Mucosa of stomach (tissue), 1 donor: ENCODE results near the gene MYL6B.

Experiments
- H3K27me3 ChIP-seq: one replicate; pipeline ENCODE4 v1.7.0; 2013; ENCODE audit warnings: mild to moderate bottlenecking, low read length; ENCODE audit not compliant: control insufficient read depth, insufficient read depth
- H3K36me3 ChIP-seq: one replicate; pipeline ENCODE4 v1.7.0; 2013; ENCODE audit warnings: low read length; ENCODE audit not compliant: control insufficient read depth, insufficient read depth
- H3K4me1 ChIP-seq: one replicate; pipeline ENCODE4 v1.7.0; 2013; ENCODE audit warnings: mild to moderate bottlenecking, low read length; ENCODE audit not compliant: control insufficient read depth, insufficient read depth
- H3K4me3 ChIP-seq: one replicate; pipeline ENCODE4 v1.7.0; 2013; ENCODE audit warnings: low read length
- H3K9ac ChIP-seq: one replicate; pipeline ENCODE4 v1.7.0; 2013; ENCODE audit warnings: mild to moderate bottlenecking, low read length, moderate library complexity
- H3K9me3 ChIP-seq: one replicate; pipeline ENCODE4 v1.7.0; 2013; ENCODE audit warnings: mild to moderate bottlenecking, low read length, moderate library complexity; ENCODE audit not compliant: control insufficient read depth
- donor health status: Pancreatic carcinoma.

MYL6B gene

DNA sequence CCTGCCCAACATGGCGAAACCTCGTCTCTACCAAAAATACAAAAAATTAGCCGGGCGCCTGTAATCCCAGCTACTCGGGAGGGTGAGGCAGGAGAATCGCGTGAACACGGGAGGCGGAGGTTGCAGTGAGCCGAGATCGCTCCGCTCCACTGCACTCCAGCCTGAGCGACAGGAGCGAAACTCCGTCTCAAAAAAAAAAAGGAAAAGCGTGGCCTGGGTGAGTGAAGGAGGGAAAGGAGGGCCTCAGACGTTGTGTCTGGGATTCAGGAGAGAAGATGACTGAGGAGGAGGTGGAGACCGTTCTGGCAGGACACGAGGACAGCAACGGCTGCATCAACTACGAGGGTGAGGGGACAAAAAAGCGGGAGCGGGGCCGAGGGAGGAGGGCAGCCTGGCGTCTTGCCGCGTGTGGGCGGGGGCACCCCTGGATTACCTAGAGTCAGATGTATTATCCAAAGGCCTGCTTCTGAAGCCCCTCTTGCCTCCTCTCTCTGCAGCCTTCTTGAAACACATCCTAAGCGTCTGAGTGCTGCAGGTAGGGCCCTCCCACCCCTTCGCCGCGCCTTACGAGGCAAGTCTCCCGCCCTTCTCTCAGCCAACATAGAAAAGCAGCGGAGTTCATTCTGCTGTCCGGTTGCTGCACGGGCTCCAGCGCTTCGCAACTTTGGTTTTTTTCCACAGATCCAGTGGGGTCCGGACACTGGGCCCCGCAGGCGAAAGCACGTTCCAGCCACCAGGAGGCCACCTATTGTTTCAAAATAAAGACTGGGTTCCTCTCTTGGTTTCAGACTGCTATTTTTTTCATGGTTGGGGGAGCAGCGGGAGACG lies 5.0 kb downstream of the MYL6B start:
- H3K9me3 ChIP-seq: no peaks in the 10 kb centered on the region
- H3K4me3 ChIP-seq: peak overlapping the region; percentile 49
- H3K36me3 ChIP-seq: peaks cover 29% of the 10 kb centered on the region
- H3K27me3 ChIP-seq: no peaks in the 10 kb centered on the region
- H3K4me1 ChIP-seq: peaks cover 33% of the 10 kb centered on the region
- peak overlapping the region; percentile 78 for H3K9ac ChIP-seq

DNA sequence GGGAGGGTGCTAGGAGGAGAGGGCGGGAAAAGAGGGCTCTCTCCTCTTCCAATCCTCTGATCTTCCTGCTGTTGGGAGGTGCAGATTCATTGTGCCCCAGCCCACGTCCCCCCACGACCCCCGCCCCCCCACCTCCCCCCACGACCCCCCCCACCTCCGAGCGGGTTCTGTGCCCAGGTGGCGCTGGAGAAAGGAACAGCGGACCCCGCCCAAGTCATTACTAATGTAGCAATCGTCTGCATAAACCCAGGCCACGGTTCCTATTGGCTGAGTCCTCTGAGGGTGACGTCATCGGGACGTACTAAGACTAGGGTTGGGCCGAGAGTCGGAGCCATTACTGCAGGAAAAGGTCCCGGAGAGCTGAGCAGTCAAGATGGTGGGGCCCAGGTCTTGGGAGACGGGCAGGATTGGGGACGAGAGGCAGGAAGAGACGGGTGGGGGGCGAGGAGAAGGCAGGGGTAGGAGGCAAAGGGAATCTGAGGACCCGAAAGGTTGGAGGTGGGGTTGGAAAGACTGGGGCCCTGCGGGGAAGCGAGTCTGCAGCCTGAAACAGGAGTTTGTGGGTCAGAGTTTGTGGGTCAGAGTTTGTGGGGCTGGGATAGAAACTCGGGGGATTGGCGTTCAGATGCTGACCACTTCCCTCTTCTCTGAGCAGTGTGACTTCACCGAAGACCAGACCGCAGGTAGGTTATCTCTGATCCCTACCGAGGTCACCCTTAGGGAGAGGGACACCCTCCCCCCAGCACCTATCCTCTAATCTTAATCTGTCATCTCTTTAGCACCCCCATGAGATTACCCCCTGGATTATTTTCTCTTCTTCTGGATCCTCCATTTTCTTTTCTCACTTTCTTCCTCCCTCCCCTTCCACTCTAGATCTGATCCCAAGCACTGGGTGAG lies 5.9 kb downstream of the MYL6B start, which contains the start of gene MYL6:
MYL6 (plus strand) TSS at position 331 of the 897 bp plus-strand sequence; CDS start at position 374, 43 bp downstream.
- peaks cover 27% of the 10 kb centered on the region for H3K4me1 ChIP-seq
- peak within 1 kb of the TSS; percentile 95 for H3K4me3 ChIP-seq
- H3K36me3 ChIP-seq: peaks cover 29% of the 10 kb centered on the region

DNA sequence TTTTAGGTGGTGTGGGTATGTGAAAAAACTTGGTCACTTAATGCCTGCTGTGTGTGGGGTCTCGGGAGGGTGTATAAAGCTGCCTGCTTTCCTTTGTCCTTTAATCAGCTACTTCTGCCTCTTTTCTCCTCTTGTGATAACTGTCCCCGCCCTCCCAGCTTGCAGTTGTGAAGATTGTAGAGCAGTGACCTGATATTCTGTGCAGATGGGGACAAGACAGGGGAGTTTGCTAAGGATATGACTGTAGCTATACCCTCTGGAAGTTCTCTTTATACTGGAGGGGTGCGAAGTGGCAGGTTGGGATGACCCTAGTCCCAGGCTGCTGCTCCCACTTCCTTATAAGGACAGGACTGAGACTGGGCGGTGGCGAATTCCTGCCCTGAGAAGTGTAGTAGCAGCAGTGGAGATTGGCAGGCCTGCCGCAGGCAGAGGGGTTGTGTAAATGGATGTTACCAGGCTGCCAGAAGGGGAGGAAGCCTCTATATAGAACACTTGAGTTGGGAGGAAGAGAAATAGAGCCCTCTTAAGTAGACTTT lies 6.6 kb downstream of the MYL6B start:
- Histone ChIP-seq H3K9ac (peak overlapping the region; percentile 100), H3K4me3 (peak overlapping the region; percentile 95), H3K4me1 (peaks cover 27% of the 10 kb centered on the region), H3K27me3 (no peaks in the 10 kb centered on the region), H3K9me3 (no peaks in the 10 kb centered on the region), H3K36me3 (peaks cover 29% of the 10 kb centered on the region)

More for the DNA sequence above, 5.9 kb downstream of the MYL6B start, which contains the start of gene MYL6:
- Histone ChIP-seq H3K27me3 (no peaks in the 10 kb centered on the region), H3K9me3 (no peaks in the 10 kb centered on the region), H3K9ac (peak within 1 kb of the TSS; percentile 100)

DNA sequence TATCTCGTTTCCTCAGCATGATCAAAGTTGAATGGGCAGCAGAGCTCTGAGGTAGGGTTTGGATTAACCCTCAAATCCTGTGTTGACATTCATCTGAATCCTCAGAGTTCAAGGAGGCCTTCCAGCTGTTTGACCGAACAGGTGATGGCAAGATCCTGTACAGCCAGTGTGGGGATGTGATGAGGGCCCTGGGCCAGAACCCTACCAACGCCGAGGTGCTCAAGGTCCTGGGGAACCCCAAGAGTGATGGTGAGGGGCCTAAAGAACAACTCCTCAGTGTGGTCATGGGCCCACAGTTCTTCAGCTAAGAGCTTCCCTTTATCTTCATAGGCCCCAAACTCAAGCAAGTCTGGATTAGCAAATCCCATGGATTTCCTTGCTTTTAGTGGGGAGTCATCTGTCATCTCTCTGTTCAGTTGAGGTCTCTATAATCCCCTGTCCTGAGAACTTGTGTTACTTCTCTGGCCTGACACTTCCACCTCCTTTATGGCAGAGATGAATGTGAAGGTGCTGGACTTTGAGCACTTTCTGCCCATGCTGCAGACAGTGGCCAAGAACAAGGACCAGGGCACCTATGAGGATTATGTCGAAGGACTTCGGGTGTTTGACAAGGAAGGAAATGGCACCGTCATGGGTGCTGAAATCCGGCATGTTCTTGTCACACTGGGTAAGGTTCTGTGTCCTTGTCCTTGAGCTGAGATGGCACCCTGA lies 7.2 kb downstream of the MYL6B start:
- H3K36me3 ChIP-seq: peaks cover 29% of the 10 kb centered on the region
- H3K27me3 ChIP-seq: no peaks in the 10 kb centered on the region
- no peaks in the 10 kb centered on the region for H3K9me3 ChIP-seq
- H3K4me1 ChIP-seq: peaks cover 27% of the 10 kb centered on the region
- peak overlapping the region; percentile 100 for H3K9ac ChIP-seq
- H3K4me3 ChIP-seq: peak overlapping the region; percentile 95

DNA sequence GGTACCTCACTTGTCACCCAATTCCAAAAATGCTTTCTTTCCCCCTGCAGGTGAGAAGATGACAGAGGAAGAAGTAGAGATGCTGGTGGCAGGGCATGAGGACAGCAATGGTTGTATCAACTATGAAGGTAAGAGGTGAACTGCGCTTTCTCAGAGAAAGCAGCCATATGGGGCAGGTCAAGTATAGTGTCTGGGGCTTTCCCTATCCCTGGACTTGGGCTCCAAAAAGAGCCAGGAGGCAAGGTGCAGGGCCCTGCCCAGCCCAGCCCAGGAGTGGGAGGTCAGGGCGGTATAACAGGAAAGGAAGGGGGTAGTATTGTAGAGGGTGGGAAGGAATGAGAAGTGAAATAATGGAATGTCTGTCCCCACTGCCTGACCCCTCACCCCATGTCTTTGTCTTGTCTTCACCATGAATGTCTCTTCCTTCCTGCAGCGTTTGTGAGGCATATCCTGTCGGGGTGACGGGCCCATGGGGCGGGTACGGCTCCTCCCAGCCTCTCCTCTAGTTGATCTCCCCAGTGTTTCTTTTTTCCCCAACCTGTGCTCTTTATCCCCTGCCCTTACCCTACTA lies 7.9 kb downstream of the MYL6B start:
- Histone ChIP-seq H3K4me1 (peaks cover 27% of the 10 kb centered on the region), H3K36me3 (peaks cover 29% of the 10 kb centered on the region), H3K27me3 (no peaks in the 10 kb centered on the region), H3K4me3 (peak overlapping the region; percentile 95), H3K9me3 (no peaks in the 10 kb centered on the region), H3K9ac (peak overlapping the region; percentile 100)

DNA sequence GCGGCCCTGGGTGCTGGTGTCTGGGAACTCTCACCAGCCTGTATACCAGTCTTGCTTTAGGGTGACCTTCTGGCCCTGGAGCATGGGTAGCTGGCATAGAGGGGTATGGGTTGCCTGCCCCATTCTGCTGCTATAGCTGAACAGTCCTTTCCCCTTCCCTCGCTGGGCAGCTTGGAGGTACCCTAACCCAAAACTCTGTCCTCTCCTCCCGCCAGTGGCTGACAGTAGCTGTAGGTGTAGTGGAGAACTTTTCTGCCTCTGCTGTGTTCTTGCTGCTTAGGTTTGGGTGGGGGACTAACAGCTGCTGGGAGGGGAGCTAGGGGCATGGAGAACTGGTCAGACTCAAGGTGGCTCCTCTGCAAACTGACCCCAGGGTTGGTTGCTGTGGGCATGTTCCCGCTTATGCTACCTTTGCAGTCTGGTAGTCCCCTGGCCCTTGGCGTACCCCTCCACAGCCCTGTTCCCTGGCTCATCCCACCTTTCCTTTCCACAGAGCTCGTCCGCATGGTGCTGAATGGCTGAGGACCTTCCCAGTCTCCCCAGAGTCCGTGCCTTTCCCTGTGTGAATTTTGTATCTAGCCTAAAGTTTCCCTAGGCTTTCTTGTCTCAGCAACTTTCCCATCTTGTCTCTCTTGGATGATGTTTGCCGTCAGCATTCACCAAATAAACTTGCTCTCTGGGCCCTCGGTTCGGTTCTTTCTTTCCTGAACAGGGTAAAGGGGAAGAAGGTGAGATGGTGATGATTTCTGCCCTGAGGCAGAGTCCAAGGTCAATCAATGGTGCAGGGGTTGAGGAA lies 8.7 kb downstream of the MYL6B start:
- H3K4me1 ChIP-seq: peaks cover 27% of the 10 kb centered on the region
- H3K4me3 ChIP-seq: peak overlapping the region; percentile 95
- peaks cover 29% of the 10 kb centered on the region for H3K36me3 ChIP-seq
- H3K27me3 ChIP-seq: no peaks in the 10 kb centered on the region
- H3K9me3 ChIP-seq: no peaks in the 10 kb centered on the region
- H3K9ac ChIP-seq: peak overlapping the region; percentile 100

DNA sequence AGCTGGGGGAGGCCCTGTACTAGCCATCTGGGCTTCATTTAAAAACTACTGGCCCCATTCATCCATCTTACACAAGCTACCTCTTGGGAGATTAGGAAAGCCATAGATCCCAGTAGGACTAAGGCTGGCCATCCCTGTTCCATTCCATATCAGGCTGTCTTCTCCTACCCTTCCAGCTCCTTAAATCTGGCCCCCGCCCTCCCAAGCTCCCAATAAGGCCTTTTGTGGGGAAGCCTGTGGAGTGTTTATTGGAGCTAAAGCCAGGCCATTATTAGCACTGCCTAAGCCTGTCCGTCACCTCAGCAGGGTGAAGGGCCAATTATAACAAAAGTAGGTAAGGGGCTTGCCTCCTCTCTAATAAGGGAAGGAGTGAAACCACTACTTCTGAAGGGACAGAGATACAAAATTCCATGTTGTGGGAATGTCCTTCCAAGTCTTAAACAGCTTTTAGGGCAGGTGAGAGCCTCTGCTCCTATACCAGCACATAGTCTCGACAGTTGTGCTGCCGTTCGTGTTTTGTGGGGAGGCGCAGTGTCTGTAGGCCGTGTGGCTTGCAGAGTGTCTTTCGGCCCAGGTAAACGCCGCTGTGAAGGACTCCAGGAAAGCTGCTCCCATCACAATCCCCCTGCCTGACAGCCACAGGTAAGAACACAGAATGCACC lies 9.4 kb downstream of the MYL6B start:
- H3K36me3 ChIP-seq: peaks cover 29% of the 10 kb centered on the region
- H3K9ac ChIP-seq: peak overlapping the region; percentile 100
- H3K4me3 ChIP-seq: no peak overlapping the region
- H3K27me3 ChIP-seq: no peaks in the 10 kb centered on the region
- no peaks in the 10 kb centered on the region for H3K9me3 ChIP-seq
- H3K4me1 ChIP-seq: peaks cover 27% of the 10 kb centered on the region

DNA sequence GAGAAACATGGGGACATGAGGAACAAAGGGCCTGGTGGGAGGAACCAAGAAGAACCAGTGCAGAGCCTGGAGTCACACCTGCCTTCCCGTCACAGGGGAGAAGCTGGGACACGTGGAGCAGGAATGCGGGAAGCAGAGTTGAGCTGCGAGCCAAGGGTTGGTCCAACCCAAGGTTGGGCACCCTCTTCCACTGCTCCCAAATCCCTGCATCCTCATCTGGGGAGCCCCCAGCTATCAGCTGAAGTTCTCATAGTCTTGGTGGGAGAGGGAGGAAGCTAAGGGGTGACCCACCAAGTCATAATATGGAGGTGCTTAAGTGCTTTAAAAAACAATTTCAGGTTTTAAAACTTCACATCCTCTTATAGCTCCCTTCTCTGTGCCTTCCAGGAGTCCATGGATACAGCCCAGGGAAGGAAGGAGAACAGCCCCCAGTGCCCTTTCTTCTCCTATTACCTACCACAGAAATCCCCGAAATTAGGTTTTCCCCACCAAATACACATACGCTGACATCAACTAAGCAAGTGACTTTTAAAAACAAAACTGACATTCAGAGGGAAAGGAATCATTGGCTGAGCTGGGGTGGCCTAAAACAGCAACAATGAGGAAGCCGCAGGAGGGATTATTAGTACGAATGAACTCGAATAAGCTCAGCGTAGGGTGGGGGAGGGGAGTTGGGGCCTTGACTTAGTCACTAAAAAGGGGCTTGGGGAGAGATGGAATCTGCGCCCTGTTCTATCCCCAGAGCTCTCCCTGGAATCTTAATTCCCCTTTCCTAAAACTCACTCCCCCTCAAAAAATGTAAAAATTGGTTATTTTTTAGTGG lies 10.3 kb downstream of the MYL6B start:
- Histone ChIP-seq H3K27me3 (no peaks in the 10 kb centered on the region), H3K36me3 (peaks cover 29% of the 10 kb centered on the region), H3K4me1 (peaks cover 22% of the 10 kb centered on the region), H3K9me3 (no peaks in the 10 kb centered on the region), H3K9ac (no peak overlapping the region), H3K4me3 (no peak overlapping the region)

DNA sequence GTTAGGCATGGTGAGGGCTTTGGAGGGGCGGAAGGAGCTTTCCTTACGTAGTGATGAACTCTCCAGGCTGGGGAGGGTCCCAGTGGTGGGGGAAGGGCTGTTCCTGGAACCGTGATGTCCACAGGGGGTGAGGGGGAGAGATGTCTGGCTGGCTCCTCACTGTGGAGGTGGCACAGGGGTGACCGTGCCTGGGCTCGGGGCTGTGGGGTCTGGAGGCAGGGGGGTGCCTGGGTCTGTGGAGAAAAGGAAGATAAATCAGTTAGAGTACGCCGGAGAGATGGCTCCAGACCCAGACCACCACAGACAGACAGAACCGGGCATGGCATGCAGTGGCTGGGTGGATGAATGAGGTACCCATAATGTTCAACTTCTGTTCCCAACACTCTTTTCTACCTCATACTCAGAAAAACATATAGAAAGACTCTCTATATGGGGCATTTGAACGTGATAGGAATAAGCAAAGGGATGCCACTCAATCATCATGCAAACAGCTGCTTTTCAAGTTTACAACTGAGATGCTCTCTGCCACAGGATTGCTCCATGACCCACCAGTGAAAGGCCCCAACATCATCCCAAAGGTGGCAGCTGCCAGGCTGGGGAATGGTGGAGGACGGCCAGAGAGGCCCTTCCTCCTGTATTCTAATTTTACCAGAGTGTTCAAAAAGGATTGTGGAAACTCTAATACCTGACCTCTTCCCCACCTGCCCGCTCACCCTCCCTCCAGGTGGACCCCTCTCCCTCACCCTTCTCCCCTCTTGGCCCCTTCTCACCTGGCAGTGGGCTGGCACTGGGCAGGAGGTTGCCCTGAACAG lies 11.4 kb downstream of the MYL6B start:
- Histone ChIP-seq H3K36me3 (peaks cover 34% of the 10 kb centered on the region), H3K4me1 (peaks cover 22% of the 10 kb centered on the region), H3K27me3 (no peaks in the 10 kb centered on the region), H3K4me3 (no peak overlapping the region), H3K9ac (no peak overlapping the region), H3K9me3 (no peaks in the 10 kb centered on the region)
